ENCODE data around the gene POLDIP3.

POLDIP3 gene

GRCh38 chr22:42649246-42650099 lies 34.8 kb upstream of the POLDIP3 start, which contains the start of gene CYB5R3:
TSS of gene CYB5R3 (minus strand) at chr22:42649392. CDS start at chr22:42649315, 77 bp downstream.
- TF ChIP-seq SPI1 (IDR thresholded peaks at IDR 0.05; ENCODE audit: low read depth, low read length) (no peak), PAX5 (IDR thresholded peaks at IDR 0.05; ENCODE audit: insufficient read depth, low read length, severe bottlenecking) (no peak), POLR2AphosphoS5 (IDR thresholded peaks at IDR 0.05; ENCODE audit: low read depth, low read length) (peak; percentile 59; the same call in 1 of the 2 replicates), TAF1 (IDR thresholded peaks at IDR 0.05; ENCODE audit: low read depth, low read length) (peak; percentile 91), POLR2A (IDR thresholded peaks at IDR 0.05; ENCODE audit: low read depth, low read length) (peak; percentile 74), POU2F2 (IDR thresholded peaks at IDR 0.05; ENCODE audit: low read depth, low read length) (no peak)
- peak; percentile 88 for FAIRE-seq

GRCh38 chr22:42648368-42649245 lies 33.9 kb upstream of the POLDIP3 start:
- TF ChIP-seq POLR2AphosphoS5 (IDR thresholded peaks at IDR 0.05; ENCODE audit: low read depth, low read length) (no peak; the same call in 1 of the 2 replicates), POLR2A (IDR thresholded peaks at IDR 0.05; ENCODE audit: low read depth, low read length) (0 out of 2 replicates have a peak, but pooled peaks have one; percentile 28)
- no peak for DNase-seq (ENCODE audit: insufficient read length, low spot score)
- FAIRE-seq, result peak; percentile 92

More at GRCh38 chr22:42649246-42650099, 34.8 kb upstream of the POLDIP3 start, which contains the start of gene CYB5R3:
- peak; percentile 95 for DNase-seq (ENCODE audit: insufficient read length, low spot score)

DNA sequence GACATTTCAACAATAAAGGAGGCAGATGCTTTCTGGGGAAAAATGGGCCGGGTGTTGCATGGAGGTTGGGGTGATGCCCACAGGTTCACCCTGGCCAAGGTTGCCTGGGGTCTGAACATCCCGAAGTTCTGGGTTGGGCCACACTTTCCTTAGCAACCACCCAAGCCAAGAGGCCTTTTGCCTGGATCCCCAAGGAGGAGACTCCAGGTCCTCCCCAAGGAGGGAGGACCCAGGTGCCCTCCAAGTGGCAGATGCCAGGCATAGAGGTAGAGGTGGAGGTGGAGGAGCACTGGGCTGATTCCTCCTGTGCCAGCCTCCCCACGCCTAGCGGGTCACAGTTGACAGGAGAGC lies 33.3 kb upstream of the POLDIP3 start:
- DNase-seq (ENCODE audit: insufficient read length, low spot score), result no peak
- no peak for FAIRE-seq
- no peak for TF ChIP-seq POU2F2 (IDR thresholded peaks at IDR 0.05; ENCODE audit: low read depth, low read length)
- no peak for TF ChIP-seq SPI1 (IDR thresholded peaks at IDR 0.05; ENCODE audit: low read depth, low read length)
- TF ChIP-seq POLR2A (IDR thresholded peaks at IDR 0.05; ENCODE audit: low read depth, low read length), result no peak
- no peak for TF ChIP-seq PAX5 (IDR thresholded peaks at IDR 0.05; ENCODE audit: insufficient read depth, low read length, severe bottlenecking)
- no peak for TF ChIP-seq POLR2AphosphoS5 (IDR thresholded peaks at IDR 0.05; ENCODE audit: low read depth, low read length)
- no peak for TF ChIP-seq TAF1 (IDR thresholded peaks at IDR 0.05; ENCODE audit: low read depth, low read length)

DNA sequence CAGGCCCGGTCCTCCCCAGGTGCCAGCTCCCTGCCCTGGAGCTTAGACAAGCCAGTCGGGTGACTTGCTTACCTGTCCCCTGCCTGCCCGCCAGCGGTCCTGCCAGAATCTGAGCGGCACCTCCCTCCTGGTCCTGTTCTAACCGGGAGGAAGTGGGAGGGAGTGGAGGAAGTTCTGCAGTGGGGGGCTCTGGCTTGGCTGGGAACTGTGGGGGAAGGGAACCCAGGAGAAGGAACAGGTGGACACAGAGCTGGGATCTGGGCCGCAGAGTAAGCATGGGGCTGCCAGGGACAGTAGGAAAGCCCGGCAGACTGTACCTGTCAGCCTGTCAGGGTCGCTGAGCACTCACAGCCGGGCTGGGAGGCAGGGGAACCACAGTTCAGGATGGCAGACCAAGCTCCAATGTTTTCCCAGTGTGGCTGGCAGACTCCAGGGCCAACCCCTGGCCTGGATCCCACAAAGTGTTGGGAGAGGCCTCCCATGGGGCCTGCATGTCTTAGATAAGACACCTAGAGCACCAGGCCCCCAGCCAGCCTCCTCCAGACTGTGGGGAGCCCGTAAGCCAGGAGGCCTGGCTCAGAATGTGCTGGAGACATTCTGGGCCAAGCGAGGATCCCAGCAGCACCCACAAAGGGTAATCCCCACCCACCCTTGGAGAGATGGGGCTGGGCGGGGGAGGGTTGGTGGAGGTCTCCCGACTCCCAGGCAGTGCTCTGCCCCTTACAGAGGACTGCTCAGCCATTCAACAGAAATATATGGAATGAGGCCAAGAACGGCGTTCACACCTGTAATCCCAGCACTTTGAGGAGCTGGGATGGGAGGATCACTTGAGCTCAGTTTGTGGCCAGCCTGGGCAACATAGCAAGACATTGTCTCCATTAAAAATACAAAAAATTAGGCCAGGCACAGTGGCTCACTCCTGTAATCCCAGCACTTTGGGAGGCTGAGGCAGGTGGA lies 32.2 kb upstream of the POLDIP3 start:
- TF ChIP-seq TAF1 (IDR thresholded peaks at IDR 0.05; ENCODE audit: low read depth, low read length) (no peak), POLR2A (IDR thresholded peaks at IDR 0.05; ENCODE audit: low read depth, low read length) (no peak), SPI1 (IDR thresholded peaks at IDR 0.05; ENCODE audit: low read depth, low read length) (no peak), POLR2AphosphoS5 (IDR thresholded peaks at IDR 0.05; ENCODE audit: low read depth, low read length) (no peak)
- DNase-seq (ENCODE audit: insufficient read length, low spot score), result peak; percentile 21

GRCh38 chr22:42645938-42646568 lies 31.4 kb upstream of the POLDIP3 start:
- TF ChIP-seq PAX5 (IDR thresholded peaks at IDR 0.05; ENCODE audit: insufficient read depth, low read length, severe bottlenecking), result no peak
- TF ChIP-seq TAF1 (IDR thresholded peaks at IDR 0.05; ENCODE audit: low read depth, low read length), result no peak
- TF ChIP-seq POU2F2 (IDR thresholded peaks at IDR 0.05; ENCODE audit: low read depth, low read length), result no peak
- TF ChIP-seq POLR2AphosphoS5 (IDR thresholded peaks at IDR 0.05; ENCODE audit: low read depth, low read length), result no peak
- TF ChIP-seq POLR2A (IDR thresholded peaks at IDR 0.05; ENCODE audit: low read depth, low read length), result no peak
- TF ChIP-seq SPI1 (IDR thresholded peaks at IDR 0.05; ENCODE audit: low read depth, low read length), result no peak
- DNase-seq (ENCODE audit: insufficient read length, low spot score), result no peak
- peak; percentile 45 for FAIRE-seq

More for the DNA sequence above, 32.2 kb upstream of the POLDIP3 start:
- FAIRE-seq, result no peak

DNA sequence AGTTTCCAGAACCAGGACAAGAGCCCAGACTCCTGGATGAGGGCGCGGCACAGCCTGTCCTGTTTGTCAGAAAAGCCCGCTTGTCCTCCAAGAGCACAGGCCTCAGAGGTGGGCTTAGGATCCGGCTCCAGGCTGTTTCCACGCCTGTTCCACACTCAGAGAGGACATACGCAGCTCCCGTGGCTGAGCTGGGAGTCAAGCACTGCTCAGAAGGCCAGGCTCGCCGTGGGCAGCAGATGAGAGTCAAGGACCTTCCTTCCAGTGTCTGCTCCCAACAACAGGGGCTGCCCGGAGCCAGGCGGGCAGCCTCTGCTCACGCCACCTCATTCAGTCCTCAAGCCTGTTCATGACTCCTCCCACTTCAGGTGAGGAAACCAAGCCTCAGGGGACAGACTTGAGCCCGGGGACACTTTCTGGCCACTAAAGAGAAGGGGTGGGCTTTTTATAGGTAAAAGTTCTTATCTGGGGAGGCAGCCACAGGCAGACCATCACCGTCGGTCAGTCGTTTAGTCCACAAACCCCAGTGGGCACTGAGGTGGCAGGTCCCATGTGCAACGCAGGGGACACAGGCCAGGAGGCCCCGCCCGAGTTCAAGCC lies 30.8 kb upstream of the POLDIP3 start:
- FAIRE-seq, result no peak
- no peak for DNase-seq (ENCODE audit: insufficient read length, low spot score)
- no peak for TF ChIP-seq SPI1 (IDR thresholded peaks at IDR 0.05; ENCODE audit: low read depth, low read length)
- no peak for TF ChIP-seq TAF1 (IDR thresholded peaks at IDR 0.05; ENCODE audit: low read depth, low read length)
- no peak for TF ChIP-seq PAX5 (IDR thresholded peaks at IDR 0.05; ENCODE audit: insufficient read depth, low read length, severe bottlenecking)
- no peak for TF ChIP-seq POU2F2 (IDR thresholded peaks at IDR 0.05; ENCODE audit: low read depth, low read length)
- TF ChIP-seq POLR2AphosphoS5 (IDR thresholded peaks at IDR 0.05; ENCODE audit: low read depth, low read length), result no peak

- DNase-seq (ENCODE audit: insufficient read length, low spot score), result no peak
- no peak for TF ChIP-seq PAX5 (IDR thresholded peaks at IDR 0.05; ENCODE audit: insufficient read depth, low read length, severe bottlenecking)
- TF ChIP-seq TAF1 (IDR thresholded peaks at IDR 0.05; ENCODE audit: low read depth, low read length), result no peak
- no peak for TF ChIP-seq POLR2AphosphoS5 (IDR thresholded peaks at IDR 0.05; ENCODE audit: low read depth, low read length)
- no peak for TF ChIP-seq POLR2A (IDR thresholded peaks at IDR 0.05; ENCODE audit: low read depth, low read length)
- no peak for TF ChIP-seq POU2F2 (IDR thresholded peaks at IDR 0.05; ENCODE audit: low read depth, low read length)
- no peak for TF ChIP-seq SPI1 (IDR thresholded peaks at IDR 0.05; ENCODE audit: low read depth, low read length)
- peak; percentile 55 for FAIRE-seq
Observed at GRCh38 chr22:42644422-42645340, 30.0 kb upstream of the POLDIP3 start.

All from GM12891 (cell line).